ENCODE measurements around the gene CCDC39.

GRCh38 chr3:180707896-180708295 is 28.6 kb upstream of the CCDC39 start:
- TF ChIP-seq CTCF (IDR thresholded peaks at IDR 0.05; ENCODE audit: borderline replicate concordance, extremely low read depth, low read length, poor library complexity, severe bottlenecking) (no peak), EZH2 (IDR thresholded peaks at IDR 0.05; ENCODE audit: borderline replicate concordance, low read depth, low read length, severe bottlenecking) (no peak)

Data from DND-41 (cell line).